SK-N-MC (cell line): ENCODE data around the gene SPDYE3.
"Not testable (repeated sequence)": the region's sequence is repeated elsewhere in the genome, so short reads cannot be mapped to it uniquely, and the experiment has no call there.

Source experiments
- EZH2 ChIP-seq: fragments of 200-600 bp; sonication (generic); IDR thresholded peaks from one replicate; pipeline ENCODE4 v1.6.1; 2017; ENCODE audit warnings: antibody characterized with exemption
- FOXP2 ChIP-seq: optimal IDR thresholded peaks from 2 replicates; pipeline ENCODE3; 2011; ENCODE audit warnings: mild to moderate bottlenecking, moderate library complexity; ENCODE audit not compliant: insufficient read depth; ENCODE audit errors: extremely low read length, control extremely low read depth
- POLR2AphosphoS5 ChIP-seq: IDR thresholded peaks from 2 replicates; pipeline ENCODE4 v1.6.1; 2012; ENCODE audit warnings: mild to moderate bottlenecking, low read depth, low read length, borderline replicate concordance

GRCh38 chr7:100268882-100269281 is 38.6 kb upstream of the SPDYE3 start:
- not testable (repeated sequence) for TF ChIP-seq POLR2AphosphoS5, EZH2, FOXP2
